Measurements from ENCODE around the gene JADE2.

JADE2 gene

GRCh38 chr5:134534058-134534725 is 8.7 kb downstream of the JADE2 start:
- no peaks in the 10 kb centered on the region for H3F3A ChIP-seq (ENCODE audit: control insufficient read depth, insufficient read depth)
- H3K4me3 ChIP-seq (ENCODE audit: low read length): no peak overlapping the region
- H3K4me1 ChIP-seq (ENCODE audit: control insufficient read depth, low read length): no peaks in the 10 kb centered on the region
- H3K4me2 ChIP-seq (ENCODE audit: low read length): no peak overlapping the region
- no peak for TF ChIP-seq EZH2phosphoT487 (IDR thresholded peaks at IDR 0.05; ENCODE audit: borderline replicate concordance, low read length)
- no peak for TF ChIP-seq CTCF (IDR thresholded peaks at IDR 0.05; ENCODE audit: low read depth, low read length, poor library complexity, severe bottlenecking)
- peaks cover 26% of the 10 kb centered on the region for H3K36me3 ChIP-seq (ENCODE audit: control insufficient read depth, low read length)
- no peaks in the 10 kb centered on the region for H3K27me3 ChIP-seq (ENCODE audit: control insufficient read depth, low read length)
- no peaks in the 10 kb centered on the region; the same call in 1 of the 2 replicates for H4K20me1 ChIP-seq (ENCODE audit: control insufficient read depth, insufficient read depth, low read depth, low read length)
- H3K79me2 ChIP-seq (ENCODE audit: control insufficient read depth, low read length): peaks cover 64% of the 10 kb centered on the region
- no peaks in the 10 kb centered on the region for H3K9me2 ChIP-seq (replicated peaks; ENCODE audit: control insufficient read depth, low read length)
- no peak overlapping the region for H3K27ac ChIP-seq (ENCODE audit: low read depth, low read length)
- no peaks in the 10 kb centered on the region for H3K9me3 ChIP-seq (ENCODE audit: control insufficient read depth, insufficient read depth, low read length)

DNA sequence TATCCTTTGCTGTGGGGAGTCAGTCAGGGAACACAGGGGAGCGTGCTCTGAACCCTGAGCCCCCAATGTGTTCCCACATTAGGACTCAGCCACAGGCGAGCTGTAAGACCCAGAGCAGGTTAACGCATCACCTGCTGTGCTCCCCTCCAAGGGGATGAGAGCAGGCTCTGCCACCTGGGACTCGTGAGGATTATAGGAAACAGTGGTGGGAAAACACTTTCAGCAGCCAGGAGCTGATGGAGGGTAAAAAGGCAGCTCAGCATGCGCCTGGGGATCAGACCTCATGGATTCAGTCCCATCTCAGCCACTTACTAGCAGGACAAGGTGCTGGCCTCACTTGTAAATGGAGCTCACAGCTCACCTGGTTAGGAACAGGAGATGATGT is 9.2 kb downstream of the JADE2 start:
- Histone ChIP-seq H3K4me2 (ENCODE audit: low read length) (no peak overlapping the region), H3K4me3 (ENCODE audit: low read length) (no peak overlapping the region), H3K9me2 (replicated peaks; ENCODE audit: control insufficient read depth, low read length) (no peaks in the 10 kb centered on the region), H3K27ac (ENCODE audit: low read depth, low read length) (no peak overlapping the region), H3K4me1 (ENCODE audit: control insufficient read depth, low read length) (peaks cover under 1% of the 10 kb centered on the region; the same call in 1 of the 2 replicates), H3K27me3 (ENCODE audit: control insufficient read depth, low read length) (no peaks in the 10 kb centered on the region), H3K79me2 (ENCODE audit: control insufficient read depth, low read length) (peaks cover 59% of the 10 kb centered on the region), H3K9me3 (ENCODE audit: control insufficient read depth, insufficient read depth, low read length) (no peaks in the 10 kb centered on the region), H3F3A (ENCODE audit: control insufficient read depth, insufficient read depth) (no peaks in the 10 kb centered on the region), H3K36me3 (ENCODE audit: control insufficient read depth, low read length) (peaks cover 29% of the 10 kb centered on the region), H4K20me1 (ENCODE audit: control insufficient read depth, insufficient read depth, low read depth, low read length) (no peaks in the 10 kb centered on the region; the same call in 1 of the 2 replicates)
- TF ChIP-seq EZH2phosphoT487 (IDR thresholded peaks at IDR 0.05; ENCODE audit: borderline replicate concordance, low read length): no peak
- no peak for TF ChIP-seq CTCF (IDR thresholded peaks at IDR 0.05; ENCODE audit: low read depth, low read length, poor library complexity, severe bottlenecking)

- Histone ChIP-seq H3K27ac (ENCODE audit: low read depth, low read length) (no peak overlapping the region), H3K4me2 (ENCODE audit: low read length) (no peak overlapping the region), H3K4me3 (ENCODE audit: low read length) (no peak overlapping the region), H3K27me3 (ENCODE audit: control insufficient read depth, low read length) (no peaks in the 10 kb centered on the region), H3F3A (ENCODE audit: control insufficient read depth, insufficient read depth) (no peaks in the 10 kb centered on the region), H3K79me2 (ENCODE audit: control insufficient read depth, low read length) (peaks cover 39% of the 10 kb centered on the region), H3K9me3 (ENCODE audit: control insufficient read depth, insufficient read depth, low read length) (no peaks in the 10 kb centered on the region), H4K20me1 (ENCODE audit: control insufficient read depth, insufficient read depth, low read depth, low read length) (no peaks in the 10 kb centered on the region), H3K9me2 (replicated peaks; ENCODE audit: control insufficient read depth, low read length) (no peaks in the 10 kb centered on the region), H3K36me3 (ENCODE audit: control insufficient read depth, low read length) (peaks cover 45% of the 10 kb centered on the region), H3K4me1 (ENCODE audit: control insufficient read depth, low read length) (peaks cover 18% of the 10 kb centered on the region)
- TF ChIP-seq CTCF (IDR thresholded peaks at IDR 0.05; ENCODE audit: low read depth, low read length, poor library complexity, severe bottlenecking) (no peak), EZH2phosphoT487 (IDR thresholded peaks at IDR 0.05; ENCODE audit: borderline replicate concordance, low read length) (no peak)
Measured at GRCh38 chr5:134536876-134537275, 11.4 kb downstream of the JADE2 start.

Data from DOHH2 (cell line).